KMS-11 (cell line): ENCODE data around the gene FNDC3B.

ENCODE experiments used
- H2AFZ ChIP-seq: fragments of 200-600 bp; sonication (generic); 2 replicates; pipeline ENCODE4 v1.6.1; 2016; ENCODE audit warnings: antibody characterized with exemption, mixed run types, low read depth
- H3K27ac ChIP-seq: fragments of 200-600 bp; sonication (generic); 2 replicates; pipeline ENCODE4 v1.6.1; 2016; ENCODE audit warnings: mild to moderate bottlenecking, mixed run types
- H3K27me3 ChIP-seq: fragments of 200-600 bp; sonication (generic); 2 replicates; pipeline ENCODE4 v1.6.1; 2017; ENCODE audit warnings: mild to moderate bottlenecking, low read depth, mixed run types, moderate library complexity; ENCODE audit not compliant: insufficient read depth
- H3K36me3 ChIP-seq: fragments of 200-600 bp; sonication (generic); 2 replicates; pipeline ENCODE4 v1.6.1; 2017; ENCODE audit warnings: mild to moderate bottlenecking, mixed run types; ENCODE audit not compliant: insufficient read depth
- H3K4me1 ChIP-seq: fragments of 200-600 bp; sonication (generic); 2 replicates; pipeline ENCODE4 v1.6.1; 2016; ENCODE audit warnings: mild to moderate bottlenecking, low read depth, mixed run types; ENCODE audit not compliant: poor library complexity, severe bottlenecking
- H3K4me2 ChIP-seq: fragments of 200-600 bp; sonication (generic); 2 replicates; pipeline ENCODE4 v1.7.0; 2016; ENCODE audit warnings: mild to moderate bottlenecking, mixed run types
- H3K4me3 ChIP-seq: fragments of 200-600 bp; sonication (generic); IDR thresholded peaks from 2 replicates; pipeline ENCODE4 v1.6.1; 2017; ENCODE audit warnings: low read depth, low read length, mixed read lengths; ENCODE audit not compliant: insufficient read depth
- H3K79me2 ChIP-seq: fragments of 200-600 bp; sonication (generic); 2 replicates; pipeline ENCODE4 v1.6.1; 2016; ENCODE audit warnings: low read depth, mixed run types; ENCODE audit not compliant: insufficient read depth
- H3K9ac ChIP-seq: fragments of 200-600 bp; sonication (generic); 2 replicates; pipeline ENCODE4 v1.6.1; 2016; ENCODE audit warnings: mild to moderate bottlenecking, mixed run types
- H4K20me1 ChIP-seq: fragments of 200-600 bp; sonication (generic); 2 replicates; pipeline ENCODE4 v1.6.1; 2016; ENCODE audit warnings: mild to moderate bottlenecking, mixed run types; ENCODE audit not compliant: insufficient read depth
- TF ChIP-seq, protein P1 (sequence below): fragments of 200-600 bp; sonication (generic); conservative IDR thresholded peaks from 2 replicates; pipeline ENCODE4 v1.6.1; 2017; ENCODE audit warnings: low read depth, mild to moderate bottlenecking, antibody characterized with exemption, low read length, moderate library complexity, mixed read lengths

Gene FNDC3B

DNA sequence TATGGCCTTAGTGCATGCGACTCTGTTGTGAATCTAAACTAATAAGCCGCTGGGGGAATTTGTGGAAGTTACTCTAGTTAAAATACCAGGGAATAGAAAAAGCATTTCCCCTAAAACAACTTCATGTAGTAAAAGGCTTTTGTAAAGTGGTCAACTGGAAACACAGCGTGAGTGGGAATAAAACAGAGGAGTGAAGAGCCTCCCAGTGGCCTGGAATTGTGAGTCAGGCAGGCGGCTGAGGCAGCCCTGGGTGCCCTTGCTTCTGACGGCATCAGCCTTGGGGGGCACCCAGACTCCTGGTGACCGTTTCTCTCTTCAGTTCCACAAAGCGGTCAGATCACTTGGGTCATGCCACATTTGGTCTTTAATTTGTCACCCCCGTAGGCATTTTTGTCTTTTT lies 300.5 kb downstream of the FNDC3B start:
- no peak overlapping the region for H3K9ac ChIP-seq
- H3K27ac ChIP-seq, result no peak overlapping the region
- no peaks in the 10 kb centered on the region for H3K27me3 ChIP-seq
- no peaks in the 10 kb centered on the region for H3K79me2 ChIP-seq
- no peak overlapping the region for H2AFZ ChIP-seq
- peaks cover 10% of the 10 kb centered on the region for H3K4me1 ChIP-seq
- TF ChIP-seq, protein P1, sequence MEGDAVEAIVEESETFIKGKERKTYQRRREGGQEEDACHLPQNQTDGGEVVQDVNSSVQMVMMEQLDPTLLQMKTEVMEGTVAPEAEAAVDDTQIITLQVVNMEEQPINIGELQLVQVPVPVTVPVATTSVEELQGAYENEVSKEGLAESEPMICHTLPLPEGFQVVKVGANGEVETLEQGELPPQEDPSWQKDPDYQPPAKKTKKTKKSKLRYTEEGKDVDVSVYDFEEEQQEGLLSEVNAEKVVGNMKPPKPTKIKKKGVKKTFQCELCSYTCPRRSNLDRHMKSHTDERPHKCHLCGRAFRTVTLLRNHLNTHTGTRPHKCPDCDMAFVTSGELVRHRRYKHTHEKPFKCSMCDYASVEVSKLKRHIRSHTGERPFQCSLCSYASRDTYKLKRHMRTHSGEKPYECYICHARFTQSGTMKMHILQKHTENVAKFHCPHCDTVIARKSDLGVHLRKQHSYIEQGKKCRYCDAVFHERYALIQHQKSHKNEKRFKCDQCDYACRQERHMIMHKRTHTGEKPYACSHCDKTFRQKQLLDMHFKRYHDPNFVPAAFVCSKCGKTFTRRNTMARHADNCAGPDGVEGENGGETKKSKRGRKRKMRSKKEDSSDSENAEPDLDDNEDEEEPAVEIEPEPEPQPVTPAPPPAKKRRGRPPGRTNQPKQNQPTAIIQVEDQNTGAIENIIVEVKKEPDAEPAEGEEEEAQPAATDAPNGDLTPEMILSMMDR, result no peak
- peaks cover 8% of the 10 kb centered on the region for H3K36me3 ChIP-seq
- no peaks in the 10 kb centered on the region for H4K20me1 ChIP-seq
- no peak overlapping the region for H3K4me2 ChIP-seq
- H3K4me3 ChIP-seq, result no peak overlapping the region

DNA sequence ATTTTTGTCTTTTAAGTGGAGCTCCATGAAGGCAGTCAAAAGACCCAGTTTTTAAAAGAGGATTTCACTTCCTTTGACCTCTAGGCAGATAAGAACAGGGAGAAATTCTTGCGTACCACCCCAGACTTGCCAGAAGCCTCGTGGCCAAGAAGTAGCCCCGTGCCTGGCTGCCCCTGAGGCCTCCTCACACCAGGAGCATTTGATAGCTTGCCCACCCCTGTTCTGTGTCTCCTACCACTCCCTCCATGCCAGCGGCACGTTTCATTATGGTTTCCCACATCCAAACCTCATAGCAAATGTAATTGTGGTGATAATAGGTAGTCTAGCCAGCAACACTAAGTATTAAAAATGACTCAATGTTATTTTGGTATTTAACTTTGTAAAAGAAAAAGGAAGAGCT lies 301.2 kb downstream of the FNDC3B start:
- Histone ChIP-seq H3K27ac (no peak overlapping the region), H3K79me2 (no peaks in the 10 kb centered on the region), H4K20me1 (no peaks in the 10 kb centered on the region), H3K4me1 (peaks cover 10% of the 10 kb centered on the region), H3K4me3 (no peak overlapping the region), H3K4me2 (no peak overlapping the region), H3K9ac (no peak overlapping the region), H3K36me3 (peaks cover 8% of the 10 kb centered on the region), H3K27me3 (no peaks in the 10 kb centered on the region), H2AFZ (no peak overlapping the region)
- TF ChIP-seq, protein P1, result no peak

DNA sequence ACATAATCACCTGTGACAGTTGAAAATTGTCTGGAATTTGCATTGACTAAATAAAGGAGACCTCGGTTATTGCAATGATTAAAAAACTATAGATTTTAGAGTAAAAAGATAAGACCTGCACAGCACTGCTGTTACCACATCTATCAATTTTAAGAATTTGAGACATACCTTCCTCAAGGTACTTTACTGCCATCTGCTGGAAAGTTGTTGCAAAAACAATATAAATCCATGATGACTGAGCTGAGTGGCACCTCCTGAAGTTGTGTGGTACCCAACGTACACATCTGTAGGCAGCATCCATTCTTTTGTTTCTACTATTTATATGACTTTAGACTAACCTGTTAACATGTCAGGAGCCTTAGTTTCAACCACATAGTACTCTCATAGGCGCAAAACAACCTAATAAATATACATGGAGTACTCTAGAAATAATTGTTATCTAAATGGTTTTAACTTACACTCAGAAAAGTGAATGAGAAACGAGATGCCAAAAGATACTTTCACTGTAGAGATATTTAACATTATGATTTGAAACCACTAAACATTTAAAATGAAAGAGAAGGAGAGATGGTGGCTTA lies 302.2 kb downstream of the FNDC3B start:
- Histone ChIP-seq H4K20me1 (no peaks in the 10 kb centered on the region), H3K9ac (no peak overlapping the region), H3K36me3 (peaks cover 8% of the 10 kb centered on the region; the same call in 1 of the 2 replicates), H3K4me1 (peaks cover 10% of the 10 kb centered on the region), H3K79me2 (no peaks in the 10 kb centered on the region), H3K27ac (no peak overlapping the region), H3K4me2 (no peak overlapping the region), H3K4me3 (no peak overlapping the region), H3K27me3 (no peaks in the 10 kb centered on the region), H2AFZ (no peak overlapping the region)
- TF ChIP-seq, protein P1, result peak; percentile 80

DNA sequence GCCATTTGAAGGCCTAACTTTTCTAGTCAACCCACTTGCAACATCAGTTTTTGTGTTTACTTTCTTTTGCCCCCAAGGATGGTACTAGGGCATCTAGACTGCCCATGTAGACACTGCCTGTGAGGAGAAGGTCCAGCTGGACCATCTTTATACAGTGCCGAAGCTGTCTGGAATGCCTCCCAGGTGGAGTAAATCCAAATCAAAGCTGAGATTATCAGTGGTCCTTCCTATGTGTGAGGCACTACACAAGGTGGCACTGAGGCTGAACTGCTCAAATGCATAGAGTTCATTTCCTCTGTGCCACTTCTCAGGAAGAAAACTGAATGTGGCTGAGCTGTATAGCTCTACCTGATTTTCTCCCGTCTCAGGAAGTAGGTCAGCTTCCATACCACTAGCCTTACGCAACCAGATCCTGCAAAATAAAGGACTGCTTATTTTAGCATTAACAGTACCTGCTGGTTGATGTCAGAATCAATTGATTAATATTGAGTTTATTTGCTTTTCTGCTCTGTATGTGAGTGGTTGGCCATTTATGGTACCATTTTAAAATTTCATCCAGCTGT lies 302.8 kb downstream of the FNDC3B start:
- Histone ChIP-seq H3K4me3 (no peak overlapping the region), H4K20me1 (no peaks in the 10 kb centered on the region), H3K27me3 (no peaks in the 10 kb centered on the region), H3K9ac (no peak overlapping the region), H3K4me1 (peaks cover 10% of the 10 kb centered on the region), H3K27ac (no peak overlapping the region), H3K36me3 (peaks cover 8% of the 10 kb centered on the region; the same call in 1 of the 2 replicates), H3K4me2 (no peak overlapping the region), H2AFZ (no peak overlapping the region), H3K79me2 (no peaks in the 10 kb centered on the region)
- TF ChIP-seq, protein P1, result no peak
